Mesenchymal stem cell (in vitro differentiated cells and primary cell): ENCODE results near the gene LPP.

Source experiments
- DNase-seq: peaks from one replicate; pipeline ENCODE4 v3.0.0-alpha.2; 2013
- H2AFZ ChIP-seq: one replicate; pipeline ENCODE4 v1.6.1; 2013; ENCODE audit warnings: low read depth, mild to moderate bottlenecking, control low read depth, inconsistent platforms, low read length, moderate library complexity
- H2AK5ac ChIP-seq: 2 replicates; pipeline ENCODE4 v1.6.1; 2013; ENCODE audit warnings: low read length, moderate library complexity, mild to moderate bottlenecking, inconsistent platforms; ENCODE audit not compliant: severe bottlenecking
- H2BK120ac ChIP-seq: one replicate; pipeline ENCODE4 v1.6.1; 2013; ENCODE audit warnings: low read depth, mild to moderate bottlenecking, inconsistent platforms, low read length, moderate library complexity
- H2BK12ac ChIP-seq, 2 experiments: one replicate each; pipeline ENCODE4 v1.6.1; 2013; ENCODE audit warnings: inconsistent platforms in 2 of 2, low read length in 2 of 2, mild to moderate bottlenecking in 2 of 2, moderate library complexity in 2 of 2, control low read depth in 1 of 2
- H2BK15ac ChIP-seq: one replicate; pipeline ENCODE4 v1.6.1; 2013; ENCODE audit warnings: mild to moderate bottlenecking, low read depth, inconsistent platforms; ENCODE audit not compliant: poor library complexity, severe bottlenecking
- H2BK5ac ChIP-seq: 2 replicates; pipeline ENCODE4 v1.6.1; 2013; ENCODE audit warnings: low read depth, mild to moderate bottlenecking, low read length, control low read depth, inconsistent platforms; ENCODE audit not compliant: poor library complexity, severe bottlenecking
- H3K14ac ChIP-seq, 2 experiments: one replicate each; pipeline ENCODE4 v1.6.1; 2013; ENCODE audit warnings: inconsistent platforms in 2 of 2, low read length in 2 of 2, control low read depth in 1 of 2, mild to moderate bottlenecking in 1 of 2, moderate library complexity in 1 of 2
- H3K18ac ChIP-seq, 2 experiments: one replicate each; pipeline ENCODE4 v1.6.1; 2013; ENCODE audit warnings: inconsistent platforms in 2 of 2, low read length in 2 of 2, control low read depth in 1 of 2, low read depth in 1 of 2, mild to moderate bottlenecking in 1 of 2
- H3K23ac ChIP-seq, 2 experiments: one replicate each; pipeline ENCODE4 v1.6.1; 2013; ENCODE audit warnings: inconsistent platforms in 2 of 2, low read length in 2 of 2, mild to moderate bottlenecking in 2 of 2, moderate library complexity in 2 of 2, control low read depth in 1 of 2
- H3K27ac ChIP-seq: 2 replicates; pipeline ENCODE4 v1.5.1; 2013; ENCODE audit warnings: mild to moderate bottlenecking, moderate library complexity, low read length, control low read depth, inconsistent platforms; ENCODE audit not compliant: poor library complexity, severe bottlenecking
- H3K27me3 ChIP-seq, 2 experiments: 2 replicates each; pipeline versions ENCODE4 v1.6.1 to v1.7.0; 2013; ENCODE audit warnings: low read length in 2 of 2, mild to moderate bottlenecking in 2 of 2, moderate library complexity in 2 of 2, control low read depth in 1 of 2, inconsistent platforms in 1 of 2; ENCODE audit not compliant: control insufficient read depth in 1 of 2, insufficient read depth in 1 of 2
- H3K36me3 ChIP-seq, 2 experiments: 2 replicates each; pipeline versions ENCODE4 v1.6.1 to v1.7.0; 2013; ENCODE audit warnings: low read length in 2 of 2, control low read depth in 1 of 2, inconsistent platforms in 1 of 2, low read depth in 1 of 2, mild to moderate bottlenecking in 1 of 2; ENCODE audit not compliant: insufficient read depth in 2 of 2, control insufficient read depth in 1 of 2
- H3K4ac ChIP-seq, 2 experiments: one replicate each; pipeline ENCODE4 v1.6.1; 2013; ENCODE audit warnings: inconsistent platforms in 2 of 2, low read length in 2 of 2, mild to moderate bottlenecking in 2 of 2, moderate library complexity in 2 of 2, control low read depth in 1 of 2, low read depth in 1 of 2
- H3K4me1 ChIP-seq: 2 replicates; pipeline ENCODE4 v1.6.1; 2013; ENCODE audit warnings: low read depth, low read length, control low read depth; ENCODE audit not compliant: control insufficient read depth, insufficient read depth
- H3K4me2 ChIP-seq: 2 replicates; pipeline ENCODE4 v1.6.1; 2013; ENCODE audit warnings: low read length, mild to moderate bottlenecking, inconsistent platforms; ENCODE audit not compliant: poor library complexity, severe bottlenecking
- H3K4me3 ChIP-seq, 2 experiments: 2 replicates each; pipeline versions ENCODE4 v1.5.1 to v1.7.0; 2013; ENCODE audit warnings: low read length in 2 of 2, mild to moderate bottlenecking in 2 of 2, control low read depth in 1 of 2, low read depth in 1 of 2; ENCODE audit not compliant: insufficient read depth in 1 of 2
- H3K79me1 ChIP-seq: replicated peaks from 2 replicates; pipeline ENCODE4 v1.6.1; 2013; ENCODE audit warnings: mild to moderate bottlenecking, control low read depth, low read length, inconsistent platforms; ENCODE audit not compliant: poor library complexity, severe bottlenecking
- H3K9ac ChIP-seq: 2 replicates; pipeline ENCODE4 v1.7.0; 2013; ENCODE audit warnings: mild to moderate bottlenecking, low read length, moderate library complexity
- H3K9me3 ChIP-seq: 2 replicates; pipeline ENCODE4 v1.7.0; 2013; ENCODE audit warnings: mild to moderate bottlenecking, low read length; ENCODE audit not compliant: control insufficient read depth
- H4K8ac ChIP-seq: one replicate; pipeline ENCODE4 v1.6.1; 2013; ENCODE audit warnings: inconsistent platforms, mild to moderate bottlenecking, low read length, moderate library complexity
- H4K91ac ChIP-seq: one replicate; pipeline ENCODE4 v1.6.1; 2013; ENCODE audit warnings: mild to moderate bottlenecking, low read length, inconsistent platforms
- WGBS: methylation state at CpG from one replicate; pipeline ENCODE4 v1.1.7; 2013; ENCODE audit warnings: mixed read lengths; 5-methylcytosine and 5-hydroxymethylcytosine counted together

The LPP gene

DNA sequence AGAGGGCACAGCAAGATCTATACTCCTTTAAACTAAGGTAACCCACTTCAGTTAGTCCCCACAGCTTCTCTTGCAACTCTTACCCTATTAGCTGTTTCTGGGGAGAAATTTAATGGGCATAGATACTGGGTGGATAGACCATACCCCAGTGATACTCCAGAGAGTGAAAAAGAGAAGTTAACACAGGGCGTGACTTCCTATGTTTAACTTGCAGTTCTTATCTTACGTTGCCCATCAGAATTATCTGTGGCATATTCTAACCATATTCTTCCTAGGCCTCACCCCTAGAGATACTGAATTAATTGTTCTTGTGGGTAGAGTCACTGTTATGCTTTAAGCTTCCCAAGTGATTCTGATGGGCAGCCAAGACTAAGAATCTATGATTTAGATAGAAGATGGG, 532.4 kb downstream of the LPP start:
- Histone ChIP-seq H3K27ac (no peak overlapping the region), H3K14ac (no peak overlapping the region), H3K79me1 (peaks cover 23% of the 10 kb centered on the region), H2BK5ac (no peak overlapping the region), H3K23ac (no peak overlapping the region), H3K4me3 (no peak overlapping the region), H2BK120ac (no peak overlapping the region), H2AFZ (no peak overlapping the region), H3K4me2 (no peak overlapping the region), H3K4me1 (peaks cover 8% of the 10 kb centered on the region), H3K9ac (no peak overlapping the region), H4K91ac (no peak overlapping the region), H3K9me3 (no peaks in the 10 kb centered on the region), H3K36me3 (no peaks in the 10 kb centered on the region), H3K18ac (no peak overlapping the region), H3K4ac (no peak overlapping the region), H3K27me3 (no peaks in the 10 kb centered on the region), H2AK5ac (no peak overlapping the region), H2BK15ac (no peak overlapping the region), H4K8ac (no peak overlapping the region), H2BK12ac (no peak overlapping the region)
- no CpG with 5 or more reads among the region's 2 CpGs for WGBS
- no peak for DNase-seq

DNA sequence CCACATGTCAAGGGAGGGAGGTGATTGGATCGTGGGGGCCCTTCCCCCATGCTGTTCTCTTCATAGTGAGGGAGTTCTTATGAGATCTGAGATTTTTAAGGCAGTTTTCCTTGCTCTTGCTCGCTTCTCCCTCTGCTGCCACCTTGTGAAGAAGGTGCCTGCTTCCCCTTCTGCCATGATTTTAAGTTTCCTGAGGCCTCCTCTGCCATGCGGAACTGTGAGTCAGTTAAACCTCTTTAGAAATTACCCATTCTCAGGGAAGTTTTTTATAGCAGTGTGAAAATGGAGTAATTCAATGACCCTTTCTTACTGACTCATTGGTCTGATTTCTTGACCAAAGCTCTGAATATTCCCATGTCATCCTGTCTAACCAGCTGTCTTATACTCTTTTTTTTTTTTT, 533.4 kb downstream of the LPP start:
- H3K4me1 ChIP-seq = peaks cover 6% of the 10 kb centered on the region
- H4K91ac ChIP-seq = no peak overlapping the region
- no peak overlapping the region for H3K9ac ChIP-seq
- H3K36me3 ChIP-seq = no peaks in the 10 kb centered on the region
- no peak overlapping the region for H3K18ac ChIP-seq
- H3K27me3 ChIP-seq = no peaks in the 10 kb centered on the region
- H3K4me2 ChIP-seq = no peak overlapping the region
- H2BK120ac ChIP-seq = no peak overlapping the region
- DNase-seq = peak; percentile 88
- no peak overlapping the region for H2AFZ ChIP-seq
- H3K23ac ChIP-seq = no peak overlapping the region
- H2BK15ac ChIP-seq = no peak overlapping the region
- no peaks in the 10 kb centered on the region for H3K9me3 ChIP-seq
- no peak overlapping the region for H3K4me3 ChIP-seq
- peaks cover 19% of the 10 kb centered on the region for H3K79me1 ChIP-seq
- H3K14ac ChIP-seq = no peak overlapping the region
- 75% methylated on average over 2 of the region's 3 CpGs for WGBS
- peak overlapping the region; percentile 4 for H3K27ac ChIP-seq
- H4K8ac ChIP-seq = no peak overlapping the region
- H3K4ac ChIP-seq = no peak overlapping the region
- H2AK5ac ChIP-seq = no peak overlapping the region
- H2BK12ac ChIP-seq = no peak overlapping the region
- H2BK5ac ChIP-seq = no peak overlapping the region

GRCh38 chr3:188689101-188689574, 535.2 kb downstream of the LPP start:
- DNase-seq = peak; percentile 71
- no peak overlapping the region for H3K4me2 ChIP-seq
- no peak overlapping the region for H3K27ac ChIP-seq
- 76% methylated on average over 2 of the region's 2 CpGs for WGBS
- H3K18ac ChIP-seq = peak overlapping the region in 1 of 2 experiments; percentile 1
- no peak overlapping the region for H2BK5ac ChIP-seq
- peak overlapping the region; percentile 20 for H2AK5ac ChIP-seq
- H3K27me3 ChIP-seq = no peaks in the 10 kb centered on the region
- no peak overlapping the region for H2BK120ac ChIP-seq
- H3K4me1 ChIP-seq = peaks cover 8% of the 10 kb centered on the region
- H3K9me3 ChIP-seq = no peaks in the 10 kb centered on the region
- peak overlapping the region; percentile 65 for H4K8ac ChIP-seq
- H3K79me1 ChIP-seq = peaks cover 19% of the 10 kb centered on the region
- H4K91ac ChIP-seq = peak overlapping the region; percentile 52
- no peak overlapping the region for H3K14ac ChIP-seq
- H3K4ac ChIP-seq = no peak overlapping the region
- peak overlapping the region; percentile 73 for H3K9ac ChIP-seq
- no peak overlapping the region for H2AFZ ChIP-seq
- H3K4me3 ChIP-seq = no peak overlapping the region
- no peak overlapping the region for H2BK12ac ChIP-seq
- H2BK15ac ChIP-seq = no peak overlapping the region
- no peak overlapping the region for H3K23ac ChIP-seq
- H3K36me3 ChIP-seq = no peaks in the 10 kb centered on the region

GRCh38 chr3:188690064-188690463, 536.1 kb downstream of the LPP start:
- Histone ChIP-seq H2BK120ac (no peak overlapping the region), H4K8ac (no peak overlapping the region), H3K9me3 (no peaks in the 10 kb centered on the region), H2BK5ac (no peak overlapping the region), H3K4ac (no peak overlapping the region), H3K36me3 (no peaks in the 10 kb centered on the region), H2AFZ (no peak overlapping the region), H3K4me2 (no peak overlapping the region), H3K9ac (no peak overlapping the region), H3K79me1 (peaks cover 20% of the 10 kb centered on the region), H3K14ac (no peak overlapping the region), H2BK15ac (no peak overlapping the region), H2BK12ac (no peak overlapping the region), H3K27me3 (no peaks in the 10 kb centered on the region), H4K91ac (no peak overlapping the region), H3K27ac (no peak overlapping the region), H2AK5ac (no peak overlapping the region), H3K4me1 (peaks cover 8% of the 10 kb centered on the region), H3K4me3 (no peak overlapping the region), H3K23ac (no peak overlapping the region), H3K18ac (no peak overlapping the region)
- WGBS = 92% methylated on average over 5 of the region's 5 CpGs
- no peak for DNase-seq
